ENCODE results near the gene SPDEF. TPM values are rescaled to one million over a fixed set of nuclear protein-coding genes. Genes with fewer than 3 reads are reported as not detected.

The SPDEF gene
- total RNA-seq, 6 experiments from 2014 or later = not detected

DNA sequence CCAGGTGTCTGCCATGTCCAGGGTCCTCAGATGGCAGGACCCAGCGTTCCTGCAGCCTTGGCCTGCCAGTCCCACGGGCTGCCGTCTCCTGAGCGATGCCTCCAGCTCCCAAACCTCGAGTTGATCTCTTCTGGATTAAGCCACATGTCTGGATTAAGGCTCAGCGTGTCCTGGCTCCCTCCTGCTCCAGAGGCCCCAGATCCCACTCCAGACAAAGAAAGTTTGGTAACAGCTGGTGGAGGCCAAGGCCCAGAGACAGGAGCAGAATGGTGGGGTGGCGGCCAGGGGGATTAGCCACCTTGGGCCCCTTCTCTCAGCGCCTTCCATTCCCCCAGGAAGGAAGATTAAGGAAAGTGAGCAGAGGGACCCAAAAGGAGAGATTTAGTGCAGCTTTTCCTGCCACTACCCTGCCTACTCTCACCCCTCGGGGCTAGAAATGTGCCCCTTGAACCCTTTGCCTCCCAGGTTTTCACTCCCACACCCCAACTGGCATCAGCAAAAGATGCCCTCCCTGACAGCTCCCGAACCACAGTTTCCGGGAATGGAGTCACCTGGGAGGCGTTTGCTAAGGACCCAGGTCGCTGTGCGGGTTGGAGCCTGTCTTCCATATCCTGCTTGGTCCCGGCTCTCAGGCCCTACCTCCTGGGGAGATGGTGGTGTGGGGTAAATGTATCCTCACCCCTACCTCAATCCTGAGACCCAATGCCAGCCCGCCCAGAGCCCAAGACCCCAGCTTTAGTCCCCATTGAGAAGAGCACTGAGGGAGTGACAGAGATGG is 6.9 kb downstream of the SPDEF start:
- Histone ChIP-seq H3K4me1 (peaks cover 0 to 10% (median 0%) of the 10 kb centered on the region in 4 donors), H3K4me3 (no peak overlapping the region), H3K27me3 (no peaks in the 10 kb centered on the region), H3K27ac (no peak overlapping the region), H3K9me3 (no peaks in the 10 kb centered on the region), H3K36me3 (no peaks in the 10 kb centered on the region)
- WGBS (ENCODE audit: insufficient coverage, low coverage, low lambda C conversion rate, missing lambda C conversion rate) = 86% methylated on average over 9 of the region's 16 CpGs
- TF ChIP-seq POLR2A (IDR thresholded peaks at IDR 0.05) = no peak
- TF ChIP-seq, protein P1, sequence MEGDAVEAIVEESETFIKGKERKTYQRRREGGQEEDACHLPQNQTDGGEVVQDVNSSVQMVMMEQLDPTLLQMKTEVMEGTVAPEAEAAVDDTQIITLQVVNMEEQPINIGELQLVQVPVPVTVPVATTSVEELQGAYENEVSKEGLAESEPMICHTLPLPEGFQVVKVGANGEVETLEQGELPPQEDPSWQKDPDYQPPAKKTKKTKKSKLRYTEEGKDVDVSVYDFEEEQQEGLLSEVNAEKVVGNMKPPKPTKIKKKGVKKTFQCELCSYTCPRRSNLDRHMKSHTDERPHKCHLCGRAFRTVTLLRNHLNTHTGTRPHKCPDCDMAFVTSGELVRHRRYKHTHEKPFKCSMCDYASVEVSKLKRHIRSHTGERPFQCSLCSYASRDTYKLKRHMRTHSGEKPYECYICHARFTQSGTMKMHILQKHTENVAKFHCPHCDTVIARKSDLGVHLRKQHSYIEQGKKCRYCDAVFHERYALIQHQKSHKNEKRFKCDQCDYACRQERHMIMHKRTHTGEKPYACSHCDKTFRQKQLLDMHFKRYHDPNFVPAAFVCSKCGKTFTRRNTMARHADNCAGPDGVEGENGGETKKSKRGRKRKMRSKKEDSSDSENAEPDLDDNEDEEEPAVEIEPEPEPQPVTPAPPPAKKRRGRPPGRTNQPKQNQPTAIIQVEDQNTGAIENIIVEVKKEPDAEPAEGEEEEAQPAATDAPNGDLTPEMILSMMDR (IDR thresholded peaks at IDR 0.05) = no peak
- intact Hi-C loops (cut with DNase I) = no loop called here
- DNase-seq (no peak), ATAC-seq (no peak)

DNA sequence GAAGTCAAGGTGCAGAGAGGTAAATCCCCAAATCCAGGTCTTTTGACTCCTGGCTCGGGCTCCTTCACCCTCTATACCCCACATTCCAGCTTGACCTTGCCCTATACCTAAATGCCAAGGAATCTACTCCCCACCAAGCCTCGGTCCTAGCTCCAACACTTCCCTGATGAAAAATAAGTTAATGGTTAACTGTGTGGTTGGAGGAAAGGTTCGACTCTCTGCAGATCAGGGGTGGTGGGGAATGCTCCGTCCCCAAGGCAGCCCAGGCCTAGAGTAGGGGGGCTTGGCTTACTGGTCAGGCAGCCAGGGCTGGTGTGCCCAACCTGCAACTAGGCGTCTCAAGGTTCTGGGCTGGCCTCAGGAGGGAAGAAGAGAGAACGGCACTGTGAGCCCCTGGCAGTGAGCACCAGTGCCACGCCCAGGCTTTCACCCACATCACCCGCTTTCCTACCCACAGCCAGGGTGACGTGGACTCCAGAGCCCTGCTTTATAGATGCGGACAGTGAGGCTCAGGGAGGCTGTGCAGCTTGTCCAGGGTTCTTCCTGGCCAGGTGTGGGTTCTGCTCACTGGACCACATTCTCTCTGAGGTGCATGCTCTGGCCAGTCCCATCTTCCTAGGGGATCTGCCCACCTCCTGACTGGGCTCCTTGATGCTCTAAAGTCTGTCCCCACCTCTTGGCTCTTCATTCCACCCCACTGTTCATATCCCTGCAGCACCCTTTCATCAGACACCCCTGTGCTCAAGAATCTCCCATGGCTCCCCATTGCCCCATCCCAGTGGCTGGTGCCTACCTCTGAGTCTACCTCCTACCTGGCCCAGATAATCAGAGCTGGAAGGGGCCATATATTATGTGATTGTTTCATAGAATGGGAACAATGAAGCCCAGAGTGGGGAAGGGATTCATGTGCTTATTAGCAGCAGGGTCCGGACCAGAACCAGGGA is 8.2 kb downstream of the SPDEF start:
- intact Hi-C loops (cut with DNase I) = no loop called here
- H3K4me1 ChIP-seq = peaks cover 0 to 10% (median 0%) of the 10 kb centered on the region in 4 donors
- no peaks in the 10 kb centered on the region for H3K36me3 ChIP-seq
- H3K27me3 ChIP-seq = no peaks in the 10 kb centered on the region
- no peaks in the 10 kb centered on the region for H3K9me3 ChIP-seq
- 73% methylated on average over 3 of the region's 11 CpGs for WGBS (ENCODE audit: insufficient coverage, low coverage, low lambda C conversion rate, missing lambda C conversion rate)
- TF ChIP-seq, protein P1 (IDR thresholded peaks at IDR 0.05) = no peak
- no peak for TF ChIP-seq POLR2A (IDR thresholded peaks at IDR 0.05)
- ATAC-seq (no peak), DNase-seq (no peak)
- no peak overlapping the region for H3K27ac ChIP-seq
- no peak overlapping the region for H3K4me3 ChIP-seq

DNA sequence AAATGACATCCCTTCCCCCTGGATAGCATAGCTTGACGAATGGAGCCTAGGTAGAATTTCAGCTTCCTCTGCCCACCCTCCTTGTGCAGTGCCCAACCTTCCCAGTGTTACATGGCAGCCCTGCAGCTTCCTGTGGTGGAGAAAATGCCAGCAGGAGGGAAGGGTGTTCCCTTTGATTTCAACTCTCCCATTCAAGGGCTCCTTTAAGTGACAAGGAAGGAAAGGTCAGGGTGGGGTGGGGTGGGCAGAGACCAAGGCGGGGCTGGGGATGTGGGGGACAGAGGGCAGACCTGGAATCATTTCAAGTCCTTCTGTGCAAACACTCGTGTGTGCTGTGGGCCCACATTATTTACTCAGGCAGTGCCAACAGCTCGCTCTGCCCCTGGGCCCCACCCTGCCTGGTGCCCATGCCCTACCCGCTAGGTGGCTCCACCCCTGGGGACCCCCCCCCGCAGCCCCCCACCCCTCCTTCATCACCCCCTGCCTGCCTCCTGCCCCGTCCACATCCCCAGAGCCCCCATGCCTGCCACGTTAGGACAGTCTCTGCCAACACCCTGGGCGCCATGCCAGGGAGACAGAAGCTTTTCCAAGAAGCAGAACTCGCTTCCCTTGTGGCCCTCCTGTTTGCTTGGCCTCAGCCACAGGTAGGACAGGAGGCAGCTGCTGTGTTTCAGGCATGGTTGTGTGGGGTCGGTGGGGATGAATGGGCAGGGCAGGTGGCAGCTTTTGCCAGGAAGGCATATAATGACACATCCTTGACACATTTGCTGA is 9.4 kb downstream of the SPDEF start:
- Histone ChIP-seq H3K9me3 (no peaks in the 10 kb centered on the region), H3K27ac (no peak overlapping the region), H3K36me3 (no peaks in the 10 kb centered on the region), H3K4me1 (peaks cover 0 to 10% (median 0%) of the 10 kb centered on the region in 4 donors), H3K27me3 (no peaks in the 10 kb centered on the region), H3K4me3 (no peak overlapping the region)
- no peak for TF ChIP-seq POLR2A (IDR thresholded peaks at IDR 0.05)
- TF ChIP-seq, protein P1 (IDR thresholded peaks at IDR 0.05) = peak in 1 of 4 donors; percentile 8
- 4% methylated on average over 5 of the region's 11 CpGs for WGBS (ENCODE audit: insufficient coverage, low coverage, low lambda C conversion rate, missing lambda C conversion rate)
- ATAC-seq = peak; percentile 47 to 82 (median 66)
- intact Hi-C loops (cut with DNase I) = no loop called here
- peak in 1 of 3 donors; percentile 40 for DNase-seq

DNA sequence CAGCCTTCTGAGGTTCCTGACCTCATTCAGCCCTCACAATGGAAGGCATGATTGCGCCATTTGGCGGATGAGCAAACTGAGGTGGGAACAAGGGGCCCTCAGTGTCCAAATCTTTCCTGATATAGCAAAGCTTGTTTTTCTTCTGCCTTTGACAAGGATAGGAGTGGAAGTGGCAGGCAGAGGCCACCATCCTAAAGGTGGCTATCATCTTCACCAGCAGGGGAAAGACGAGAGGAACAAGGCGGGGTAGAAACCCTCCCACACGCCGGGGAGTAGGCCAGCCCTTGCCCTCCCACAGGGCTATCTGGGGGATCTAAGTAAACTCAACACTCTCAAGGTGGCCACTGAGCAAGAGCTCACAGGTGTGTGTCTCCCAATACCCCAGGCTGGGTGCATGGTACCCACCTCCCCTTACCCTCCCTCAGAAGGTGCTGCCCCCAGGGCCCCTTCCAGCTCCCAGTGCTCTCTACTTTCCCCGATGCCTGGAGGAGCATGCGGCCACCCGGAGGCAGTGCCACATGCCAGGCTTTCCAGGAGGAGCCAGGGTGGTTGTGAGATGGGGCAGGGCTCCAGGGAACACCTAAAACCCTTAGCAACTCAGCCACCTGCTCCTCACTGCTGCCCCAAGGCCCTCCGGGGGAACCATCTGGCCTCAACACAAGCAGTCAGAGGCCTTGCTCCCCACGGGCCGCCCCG is 11.2 kb downstream of the SPDEF start:
- H3K27ac ChIP-seq = no peak overlapping the region
- ATAC-seq (no peak), DNase-seq (no peak)
- H3K36me3 ChIP-seq = no peaks in the 10 kb centered on the region
- WGBS (ENCODE audit: insufficient coverage, low coverage, low lambda C conversion rate, missing lambda C conversion rate) = 65% methylated on average over 5 of the region's 13 CpGs
- H3K4me1 ChIP-seq = peaks cover 0 to 10% (median 0%) of the 10 kb centered on the region in 4 donors
- H3K9me3 ChIP-seq = no peaks in the 10 kb centered on the region
- TF ChIP-seq, protein P1 (IDR thresholded peaks at IDR 0.05) = no peak
- no peak for TF ChIP-seq POLR2A (IDR thresholded peaks at IDR 0.05)
- H3K4me3 ChIP-seq = no peak overlapping the region
- intact Hi-C loops (cut with DNase I) = no loop called here
- no peaks in the 10 kb centered on the region for H3K27me3 ChIP-seq
